UCSD-AML1 (cell line): Measurements from ENCODE around the gene CACNA1D.
"Not testable (repeated sequence)": the region's sequence is repeated elsewhere in the genome, so short reads cannot be mapped to it uniquely, and the experiment has no call there.

Experiments
- DNase-seq: peaks from one replicate; lab custom pipeline; 2025; ENCODE audit not compliant: unreplicated experiment; lab: John Stamatoyannopoulos, UW

The CACNA1D gene

GRCh38 chr3:53612508-53612907 is 118.1 kb downstream of the CACNA1D start:
- DNase-seq = no peak

GRCh38 chr3:53613125-53613524 is 118.7 kb downstream of the CACNA1D start:
- DNase-seq = no peak

- no peak for DNase-seq
Measured at GRCh38 chr3:53614307-53614706, 119.9 kb downstream of the CACNA1D start.

GRCh38 chr3:53616321-53616720 is 121.9 kb downstream of the CACNA1D start:
- no peak for DNase-seq

- DNase-seq = no peak
Measured at GRCh38 chr3:53616971-53617892, 122.8 kb downstream of the CACNA1D start.

GRCh38 chr3:53617893-53618523 is 123.6 kb downstream of the CACNA1D start:
- DNase-seq = no peak

- no peak for DNase-seq
Measured at GRCh38 chr3:53618524-53618906, 124.1 kb downstream of the CACNA1D start.

- DNase-seq = no peak
Measured at GRCh38 chr3:53618936-53619335, 124.5 kb downstream of the CACNA1D start.

- DNase-seq = no peak
Measured at GRCh38 chr3:53624061-53624857, 129.8 kb downstream of the CACNA1D start.

GRCh38 chr3:53626876-53627275 is 132.5 kb downstream of the CACNA1D start:
- no peak for DNase-seq

GRCh38 chr3:53628536-53629401 is 134.4 kb downstream of the CACNA1D start:
- DNase-seq = no peak

GRCh38 chr3:53629402-53629723 is 135.0 kb downstream of the CACNA1D start:
- no peak for DNase-seq

- no peak for DNase-seq
Measured at GRCh38 chr3:53630547-53630946, 136.1 kb downstream of the CACNA1D start.

- DNase-seq = no peak
Measured at GRCh38 chr3:53633197-53633787, 138.9 kb downstream of the CACNA1D start.

GRCh38 chr3:53635041-53635440 is 140.6 kb downstream of the CACNA1D start:
- DNase-seq = no peak

GRCh38 chr3:53638806-53639205 is 144.4 kb downstream of the CACNA1D start:
- not testable (repeated sequence) for DNase-seq

- no peak for DNase-seq
Measured at GRCh38 chr3:53641397-53641796, 147.0 kb downstream of the CACNA1D start.

- DNase-seq = no peak
Measured at GRCh38 chr3:53642211-53642610, 147.8 kb downstream of the CACNA1D start.

GRCh38 chr3:53643757-53644156 is 149.3 kb downstream of the CACNA1D start:
- DNase-seq = no peak

- no peak for DNase-seq
Measured at GRCh38 chr3:53645754-53646153, 151.3 kb downstream of the CACNA1D start.
